DOHH2 (cell line): ENCODE measurements around the gene POMGNT1.

Experiments used
- CTCF ChIP-seq: fragments of 200-600 bp; sonication (generic); IDR thresholded peaks from one replicate; pipeline ENCODE4 v1.5.1; 2014; ENCODE audit warnings: antibody characterized with exemption, mild to moderate bottlenecking, low read depth, low read length; ENCODE audit not compliant: poor library complexity, severe bottlenecking
- EZH2phosphoT487 ChIP-seq: fragments of 200-600 bp; sonication (generic); IDR thresholded peaks from 2 replicates; pipeline ENCODE4 v1.6.1; 2017; ENCODE audit warnings: borderline replicate concordance, mild to moderate bottlenecking, antibody characterized with exemption, low read length, moderate library complexity, mixed read lengths

- TF ChIP-seq CTCF (no peak), EZH2phosphoT487 (no peak)
Measured at GRCh38 chr1:46187106-46187869, 10.9 kb downstream of the POMGNT1 start.
